Pancreas (tissue), 10 donors: ENCODE results near the gene PCDHA1. TPM values are rescaled to one million over a fixed set of nuclear protein-coding genes. Genes with fewer than 3 reads are reported as not detected.

Experiments
- ATAC-seq, 4 donors: fragments of 200-7000 bp; cut with Tn5 transposase; one replicate each; pipeline versions ENCODE4 v1.8.0 to v1.9.1; 2020; ENCODE audit warnings: mild to moderate bottlenecking in 4 of 4, moderate library complexity in 4 of 4
- DNase-seq, 6 donors: peaks; one replicate each; pipeline ENCODE4 v3.0.0-alpha.2; 2020
- FAIRE-seq: peaks from 2 replicates; lab custom pipeline; 2012; peaks lifted over from hg19 to GRCh38; lab: Jason Lieb, UNC
- H3K27ac ChIP-seq, 4 donors: fragments of 200-600 bp; sonication (generic); 1 replicate in 3 of 4; 2 replicates in 1 of 4; pipeline versions ENCODE4 v1.5.0 to v1.8.0; 2020
- H3K27me3 ChIP-seq, 4 donors: fragments of 200-600 bp; one replicate each; pipeline ENCODE4 v1.8.0; 2021
- H3K36me3 ChIP-seq, 3 donors: fragments of 200-600 bp; sonication (generic) in 1 of 3; one replicate each; pipeline versions ENCODE4 v1.5.0 to v1.8.0; 2020 to 2021
- H3K4me1 ChIP-seq, 3 donors: fragments of 200-600 bp; one replicate each; pipeline ENCODE4 v1.8.0; 2021
- H3K4me3 ChIP-seq, 4 donors: fragments of 200-600 bp; sonication (generic) in 2 of 4; one replicate each; pipeline versions ENCODE4 v1.5.0 to v1.8.0; 2020 to 2021
- H3K9me3 ChIP-seq, 4 donors: fragments of 200-600 bp; one replicate each; pipeline ENCODE4 v1.8.0; 2021
- CTCF ChIP-seq, 4 donors: fragments of 200-600 bp; sonication (generic) in 3 of 4; IDR thresholded peaks; one replicate each; pipeline versions ENCODE4 v1.5.0 to v1.8.0; 2021; ENCODE audit warnings: antibody characterized with exemption in 4 of 4
- WGBS, 2 donors: extraction: QIAGEN DNeasy Blood & Tissue Kit; methylation state at CpG; one replicate each; pipeline ENCODE4 v1.1.7; 2013; 5-methylcytosine and 5-hydroxymethylcytosine counted together
- intact Hi-C, 3 donors: fragments of 100-400 bp; cut with DNase I; formaldehyde crosslinking; loops; one replicate each; pipeline versions ENCODE4 v1.11.1 to v1.14.2; 2022
- polyA plus RNA-seq, 2 donors: library from polyadenylated mRNA; stranded (reverse); fragments of 200-250 nt; gene quantifications; one replicate each; pipeline ENCODE4 v1.2.3, GENCODE V29; 2013
- total RNA-seq, 6 donors: library from RNA; stranded (reverse); fragmentation: NEBNext Ultra II Directional in 4 of 6; extraction: Animal tissue kit (Norgen Biotek cat#: 25700) in 4 of 6; gene quantifications; one replicate each; pipeline versions ENCODE4 v1.2.1 to v1.2.4, GENCODE V29; 2021 to 2023
- donor health status: healthy with polysubstance abuse.
- donor health status: DM: no; HTN: no; CAD: no; lungs with moderate emphysema.
- donor health status: DM: no; HTN: no; CAD: no.
- donor health status: control.
- donor health status: control.
- donor health status: Bipolar disorder and iron deficiency.
- donor health status: DM: yes; HTN: yes; CAD: no.
- donor health status: DM: no; HTN: no; CAD: no.
- donor health status: DM: no; HTN: no; CAD: no.
- donor health status: DM: yes; HTN: yes; CAD: no.

Gene PCDHA1
- total RNA-seq (under 1 TPM in 4 of 6 donors, not detected in 2; 0.03 to 0.13 (median 0.09) TPM), polyA plus RNA-seq (under 1 TPM; 0.04 to 0.47 TPM)

GRCh38 chr5:140785905-140786686 lies at the start of gene PCDHA1:
PCDHA1 (plus strand) TSS chr5:140786140.
- no peak for DNase-seq
- H3K4me1 ChIP-seq = no peaks in the 10 kb centered on the region
- no peak within 1 kb of the TSS for H3K27ac ChIP-seq
- TF ChIP-seq CTCF (IDR thresholded peaks at IDR 0.05) = no peak
- FAIRE-seq = no peak
- WGBS, 2 donors = 13 to 14% methylated on average over 29 of the region's 29 CpGs
- no peaks in the 10 kb centered on the region for H3K9me3 ChIP-seq
- H3K36me3 ChIP-seq = no peaks in the 10 kb centered on the region
- no peak for ATAC-seq
- H3K27me3 ChIP-seq = peaks cover 0 to 7% (median 3%) of the 10 kb centered on the region in 4 donors
- intact Hi-C loops = no loop called here
- no peak within 1 kb of the TSS for H3K4me3 ChIP-seq

- no peaks in the 10 kb centered on the region for H3K4me1 ChIP-seq
- no peak overlapping the region for H3K27ac ChIP-seq
- H3K27me3 ChIP-seq = peaks cover 0 to 8% (median 2%) of the 10 kb centered on the region in 4 donors
- FAIRE-seq (no peak), ATAC-seq (no peak), DNase-seq (no peak)
- H3K4me3 ChIP-seq = no peak overlapping the region
- intact Hi-C loops = no loop called here
- H3K9me3 ChIP-seq = no peaks in the 10 kb centered on the region
- WGBS, 2 donors = 70 to 73% methylated on average over 1 of the region's 1 CpG
- H3K36me3 ChIP-seq = no peaks in the 10 kb centered on the region
- TF ChIP-seq CTCF (IDR thresholded peaks at IDR 0.05) = no peak
These were observed 48.5 kb upstream of the PCDHA1 start for GRCh38 chr5:140737486-140737885.

- H3K36me3 ChIP-seq = no peaks in the 10 kb centered on the region
- intact Hi-C loops = no loop called here
- no peak overlapping the region for H3K27ac ChIP-seq
- ATAC-seq (no peak), DNase-seq (no peak), FAIRE-seq (no peak)
- H3K27me3 ChIP-seq = peaks cover 0 to 4% (median 0%) of the 10 kb centered on the region in 4 donors
- no peak overlapping the region for H3K4me3 ChIP-seq
- 54 to 62% methylated on average over 1 of the region's 1 CpG for WGBS, 2 donors
- TF ChIP-seq CTCF (IDR thresholded peaks at IDR 0.05) = no peak
- H3K4me1 ChIP-seq = no peaks in the 10 kb centered on the region
- H3K9me3 ChIP-seq = no peaks in the 10 kb centered on the region
These were observed 44.0 kb upstream of the PCDHA1 start for GRCh38 chr5:140741967-140742366.

- H3K27ac ChIP-seq = no peak overlapping the region
- intact Hi-C loops = no loop called here
- no peaks in the 10 kb centered on the region for H3K27me3 ChIP-seq
- 66 to 82% methylated on average over 5 of the region's 5 CpGs for WGBS, 2 donors
- DNase-seq = no peak
- no peak for ATAC-seq
- no peak for FAIRE-seq
- H3K4me3 ChIP-seq = no peak overlapping the region
- H3K36me3 ChIP-seq = no peaks in the 10 kb centered on the region
- no peak for TF ChIP-seq CTCF (IDR thresholded peaks at IDR 0.05)
- H3K4me1 ChIP-seq = no peaks in the 10 kb centered on the region
- no peaks in the 10 kb centered on the region for H3K9me3 ChIP-seq
These were observed 32.4 kb upstream of the PCDHA1 start for GRCh38 chr5:140753561-140753960.
